Subcutaneous adipose tissue (tissue), 4 donors: ENCODE data around the gene NTRK2. TPM values are rescaled to one million over a fixed set of nuclear protein-coding genes. Genes with fewer than 3 reads are reported as not detected.

ENCODE experiments used
- total RNA-seq, 4 donors: library from RNA; depleted of rRNA; stranded (reverse); fragments of >200 nt; gene quantifications; one replicate each; pipeline ENCODE4 v1.1.0, GENCODE V29; 2016
- TF ChIP-seq, protein P1 (sequence below): fragments of 450-650 bp; IDR thresholded peaks from one replicate; pipeline ENCODE4 v1.5.1; 2016; ENCODE audit warnings: low read depth, mild to moderate bottlenecking, control low read depth, antibody characterized with exemption, moderate library complexity

The NTRK2 gene
- total RNA-seq, 4 donors from 2014 or later: 51.5 to 105 (median 66.8) TPM

GRCh38 chr9:84652496-84653120 is 16.9 kb upstream of the NTRK2 start:
- TF ChIP-seq, protein P1, sequence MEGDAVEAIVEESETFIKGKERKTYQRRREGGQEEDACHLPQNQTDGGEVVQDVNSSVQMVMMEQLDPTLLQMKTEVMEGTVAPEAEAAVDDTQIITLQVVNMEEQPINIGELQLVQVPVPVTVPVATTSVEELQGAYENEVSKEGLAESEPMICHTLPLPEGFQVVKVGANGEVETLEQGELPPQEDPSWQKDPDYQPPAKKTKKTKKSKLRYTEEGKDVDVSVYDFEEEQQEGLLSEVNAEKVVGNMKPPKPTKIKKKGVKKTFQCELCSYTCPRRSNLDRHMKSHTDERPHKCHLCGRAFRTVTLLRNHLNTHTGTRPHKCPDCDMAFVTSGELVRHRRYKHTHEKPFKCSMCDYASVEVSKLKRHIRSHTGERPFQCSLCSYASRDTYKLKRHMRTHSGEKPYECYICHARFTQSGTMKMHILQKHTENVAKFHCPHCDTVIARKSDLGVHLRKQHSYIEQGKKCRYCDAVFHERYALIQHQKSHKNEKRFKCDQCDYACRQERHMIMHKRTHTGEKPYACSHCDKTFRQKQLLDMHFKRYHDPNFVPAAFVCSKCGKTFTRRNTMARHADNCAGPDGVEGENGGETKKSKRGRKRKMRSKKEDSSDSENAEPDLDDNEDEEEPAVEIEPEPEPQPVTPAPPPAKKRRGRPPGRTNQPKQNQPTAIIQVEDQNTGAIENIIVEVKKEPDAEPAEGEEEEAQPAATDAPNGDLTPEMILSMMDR: no peak

DNA sequence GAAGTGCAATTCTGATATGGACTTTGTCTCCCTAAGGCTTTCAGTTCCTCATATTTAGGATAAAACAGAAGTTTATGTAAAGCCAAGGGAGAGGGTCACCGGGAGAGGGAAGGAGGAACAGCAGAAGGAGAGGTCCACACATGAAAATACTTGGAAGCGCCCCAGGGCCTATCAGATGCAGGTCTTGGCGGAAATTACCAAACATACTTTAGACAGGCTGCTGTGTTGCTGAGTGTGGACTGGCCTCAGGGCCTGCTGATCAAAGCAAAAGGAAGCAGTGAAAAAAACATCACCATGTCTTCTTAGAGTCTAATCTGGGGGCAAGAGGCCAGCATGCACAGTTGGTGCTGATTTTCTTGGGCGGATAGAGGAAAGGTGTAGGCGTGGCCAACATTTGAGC is 14.1 kb upstream of the NTRK2 start:
- TF ChIP-seq, protein P1: no peak

DNA sequence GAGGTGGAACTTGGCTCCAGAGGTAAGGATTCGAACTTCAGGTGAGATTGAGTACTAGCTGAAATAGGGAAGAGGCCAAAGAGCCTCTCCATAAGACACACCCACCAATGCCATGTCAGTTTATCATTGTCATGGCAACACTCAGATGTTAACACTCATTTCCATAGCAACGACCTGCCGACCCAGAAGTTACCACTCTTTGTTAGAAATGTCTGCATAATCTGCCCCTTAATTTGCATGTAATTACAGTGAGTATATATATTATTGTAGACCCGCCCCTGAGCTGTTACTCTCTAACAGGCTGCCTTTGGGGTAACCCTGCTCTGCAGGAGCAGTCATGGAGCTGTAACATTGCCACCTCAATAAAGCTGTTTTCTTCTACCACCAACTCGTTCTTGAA is 10.2 kb upstream of the NTRK2 start:
- TF ChIP-seq, protein P1: no peak

DNA sequence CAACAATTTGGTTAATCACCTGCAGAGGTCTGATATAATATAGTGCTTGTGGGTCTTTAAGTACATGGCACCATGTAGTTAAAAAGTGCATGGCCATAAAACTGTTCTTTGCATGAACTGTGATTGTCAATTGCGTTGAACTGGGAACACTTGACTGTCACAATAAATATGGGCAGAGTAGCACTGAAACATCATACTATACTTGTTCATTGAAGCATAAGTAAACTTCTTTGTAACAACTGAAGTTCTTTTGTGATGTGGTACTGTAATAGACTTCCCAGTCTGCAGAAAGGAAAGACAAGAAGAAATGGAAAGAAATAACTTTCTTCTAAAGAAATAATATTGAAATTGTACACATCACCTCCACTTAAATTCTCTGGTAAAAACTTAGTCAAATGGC is 9.8 kb upstream of the NTRK2 start:
- TF ChIP-seq, protein P1: no peak

GRCh38 chr9:84667571-84668195 is 1.8 kb upstream of the NTRK2 start:
- TF ChIP-seq, protein P1: no peak

DNA sequence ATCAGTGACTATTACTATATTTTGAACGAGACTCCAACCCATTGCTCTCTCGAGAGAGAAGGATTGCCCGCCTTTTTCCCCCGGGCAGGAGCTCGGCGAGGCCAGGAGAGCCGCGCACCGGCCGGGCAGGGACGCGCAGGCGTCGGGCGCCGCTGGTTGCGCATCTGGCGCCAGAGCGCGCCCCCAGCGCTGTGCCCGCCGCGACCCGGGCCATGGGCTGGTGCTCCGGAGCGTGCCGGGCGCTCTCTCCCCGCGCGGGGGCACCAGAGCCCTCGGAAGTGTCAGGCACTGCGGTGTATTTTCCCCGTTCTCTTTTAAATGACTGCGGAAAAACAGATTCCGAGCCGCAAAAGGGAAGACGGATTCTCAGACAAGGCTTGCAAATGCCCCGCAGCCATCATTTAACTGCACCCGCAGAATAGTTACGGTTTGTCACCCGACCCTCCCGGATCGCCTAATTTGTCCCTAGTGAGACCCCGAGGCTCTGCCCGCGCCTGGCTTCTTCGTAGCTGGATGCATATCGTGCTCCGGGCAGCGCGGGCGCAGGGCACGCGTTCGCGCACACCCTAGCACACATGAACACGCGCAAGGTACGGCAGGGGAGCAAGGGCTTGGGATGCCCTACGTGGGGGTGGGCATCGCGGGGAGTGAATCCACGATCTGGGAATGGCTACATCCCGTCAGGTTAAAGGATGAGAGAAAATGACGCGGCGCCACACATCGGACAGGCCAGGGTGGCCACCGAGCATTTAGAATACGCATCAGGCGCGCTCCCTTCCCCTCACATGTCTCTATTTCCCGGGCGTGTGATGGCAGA is 1.1 kb upstream of the NTRK2 start:
- TF ChIP-seq, protein P1: no peak

- TF ChIP-seq, protein P1: no peak
Observed at GRCh38 chr9:84669013-84669287, 579 bp upstream of the NTRK2 start.
